ENCODE results near the gene ERGIC1.

DNA sequence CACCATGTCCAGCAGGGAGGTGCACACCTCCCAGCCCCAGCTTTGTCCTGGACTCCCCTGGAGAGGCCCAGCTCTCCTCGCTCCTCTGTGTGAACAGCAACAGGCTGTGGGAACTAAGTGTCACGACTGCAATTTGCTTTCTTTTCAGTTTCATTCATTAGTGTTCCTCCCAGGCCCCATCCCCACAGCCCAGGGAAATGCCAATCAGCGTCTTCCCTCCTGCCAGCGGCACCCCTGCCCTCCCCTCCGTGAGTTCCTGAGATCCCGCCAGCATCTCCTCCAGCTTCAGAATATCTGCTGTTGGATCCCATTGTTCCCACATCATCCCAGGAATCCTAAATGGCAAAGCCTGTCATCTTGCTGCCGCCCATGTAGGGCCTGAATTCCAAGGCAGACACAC is 112.1 kb downstream of the ERGIC1 start:
- TF ChIP-seq NFYB (CRISPR knock-in tag; IDR thresholded peaks at IDR 0.05) (no peak), ZNF891 (CRISPR knock-in tag; IDR thresholded peaks at IDR 0.05) (no peak), RBM22 (optimal IDR thresholded peaks at IDR 0.05; ENCODE audit: low read length) (no peak), PLRG1 (conservative IDR thresholded peaks at IDR 0.05) (no peak), ZNF234 (CRISPR knock-in tag; conservative IDR thresholded peaks at IDR 0.05) (no peak), TOE1 (CRISPR knock-in tag; IDR thresholded peaks at IDR 0.05) (no peak), ZNF441 (CRISPR knock-in tag; IDR thresholded peaks at IDR 0.05; ENCODE audit: borderline replicate concordance) (no peak)
- TF ChIP-seq, protein P1, sequence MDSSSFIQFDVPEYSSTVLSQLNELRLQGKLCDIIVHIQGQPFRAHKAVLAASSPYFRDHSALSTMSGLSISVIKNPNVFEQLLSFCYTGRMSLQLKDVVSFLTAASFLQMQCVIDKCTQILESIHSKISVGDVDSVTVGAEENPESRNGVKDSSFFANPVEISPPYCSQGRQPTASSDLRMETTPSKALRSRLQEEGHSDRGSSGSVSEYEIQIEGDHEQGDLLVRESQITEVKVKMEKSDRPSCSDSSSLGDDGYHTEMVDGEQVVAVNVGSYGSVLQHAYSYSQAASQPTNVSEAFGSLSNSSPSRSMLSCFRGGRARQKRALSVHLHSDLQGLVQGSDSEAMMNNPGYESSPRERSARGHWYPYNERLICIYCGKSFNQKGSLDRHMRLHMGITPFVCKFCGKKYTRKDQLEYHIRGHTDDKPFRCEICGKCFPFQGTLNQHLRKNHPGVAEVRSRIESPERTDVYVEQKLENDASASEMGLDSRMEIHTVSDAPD (CRISPR knock-in tag; IDR thresholded peaks at IDR 0.05) = no peak
- TF ChIP-seq, protein P2, sequence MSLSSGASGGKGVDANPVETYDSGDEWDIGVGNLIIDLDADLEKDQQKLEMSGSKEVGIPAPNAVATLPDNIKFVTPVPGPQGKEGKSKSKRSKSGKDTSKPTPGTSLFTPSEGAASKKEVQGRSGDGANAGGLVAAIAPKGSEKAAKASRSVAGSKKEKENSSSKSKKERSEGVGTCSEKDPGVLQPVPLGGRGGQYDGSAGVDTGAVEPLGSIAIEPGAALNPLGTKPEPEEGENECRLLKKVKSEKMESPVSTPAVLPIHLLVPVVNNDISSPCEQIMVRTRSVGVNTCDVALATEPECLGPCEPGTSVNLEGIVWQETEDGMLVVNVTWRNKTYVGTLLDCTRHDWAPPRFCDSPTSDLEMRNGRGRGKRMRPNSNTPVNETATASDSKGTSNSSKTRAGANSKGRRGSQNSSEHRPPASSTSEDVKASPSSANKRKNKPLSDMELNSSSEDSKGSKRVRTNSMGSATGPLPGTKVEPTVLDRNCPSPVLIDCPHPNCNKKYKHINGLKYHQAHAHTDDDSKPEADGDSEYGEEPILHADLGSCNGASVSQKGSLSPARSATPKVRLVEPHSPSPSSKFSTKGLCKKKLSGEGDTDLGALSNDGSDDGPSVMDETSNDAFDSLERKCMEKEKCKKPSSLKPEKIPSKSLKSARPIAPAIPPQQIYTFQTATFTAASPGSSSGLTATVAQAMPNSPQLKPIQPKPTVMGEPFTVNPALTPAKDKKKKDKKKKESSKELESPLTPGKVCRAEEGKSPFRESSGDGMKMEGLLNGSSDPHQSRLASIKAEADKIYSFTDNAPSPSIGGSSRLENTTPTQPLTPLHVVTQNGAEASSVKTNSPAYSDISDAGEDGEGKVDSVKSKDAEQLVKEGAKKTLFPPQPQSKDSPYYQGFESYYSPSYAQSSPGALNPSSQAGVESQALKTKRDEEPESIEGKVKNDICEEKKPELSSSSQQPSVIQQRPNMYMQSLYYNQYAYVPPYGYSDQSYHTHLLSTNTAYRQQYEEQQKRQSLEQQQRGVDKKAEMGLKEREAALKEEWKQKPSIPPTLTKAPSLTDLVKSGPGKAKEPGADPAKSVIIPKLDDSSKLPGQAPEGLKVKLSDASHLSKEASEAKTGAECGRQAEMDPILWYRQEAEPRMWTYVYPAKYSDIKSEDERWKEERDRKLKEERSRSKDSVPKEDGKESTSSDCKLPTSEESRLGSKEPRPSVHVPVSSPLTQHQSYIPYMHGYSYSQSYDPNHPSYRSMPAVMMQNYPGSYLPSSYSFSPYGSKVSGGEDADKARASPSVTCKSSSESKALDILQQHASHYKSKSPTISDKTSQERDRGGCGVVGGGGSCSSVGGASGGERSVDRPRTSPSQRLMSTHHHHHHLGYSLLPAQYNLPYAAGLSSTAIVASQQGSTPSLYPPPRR (CRISPR knock-in tag; IDR thresholded peaks at IDR 0.05; ENCODE audit: borderline replicate concordance) = no peak
- TF ChIP-seq, protein P3, sequence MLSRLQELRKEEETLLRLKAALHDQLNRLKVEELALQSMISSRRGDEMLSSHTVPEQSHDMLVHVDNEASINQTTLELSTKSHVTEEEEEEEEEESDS (CRISPR knock-in tag; IDR thresholded peaks at IDR 0.05; ENCODE audit: borderline replicate concordance) = no peak
- TF ChIP-seq, protein P4, sequence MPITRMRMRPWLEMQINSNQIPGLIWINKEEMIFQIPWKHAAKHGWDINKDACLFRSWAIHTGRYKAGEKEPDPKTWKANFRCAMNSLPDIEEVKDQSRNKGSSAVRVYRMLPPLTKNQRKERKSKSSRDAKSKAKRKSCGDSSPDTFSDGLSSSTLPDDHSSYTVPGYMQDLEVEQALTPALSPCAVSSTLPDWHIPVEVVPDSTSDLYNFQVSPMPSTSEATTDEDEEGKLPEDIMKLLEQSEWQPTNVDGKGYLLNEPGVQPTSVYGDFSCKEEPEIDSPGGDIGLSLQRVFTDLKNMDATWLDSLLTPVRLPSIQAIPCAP (CRISPR knock-in tag; IDR thresholded peaks at IDR 0.05; ENCODE audit: low read depth) = no peak
- TF ChIP-seq, protein P5, sequence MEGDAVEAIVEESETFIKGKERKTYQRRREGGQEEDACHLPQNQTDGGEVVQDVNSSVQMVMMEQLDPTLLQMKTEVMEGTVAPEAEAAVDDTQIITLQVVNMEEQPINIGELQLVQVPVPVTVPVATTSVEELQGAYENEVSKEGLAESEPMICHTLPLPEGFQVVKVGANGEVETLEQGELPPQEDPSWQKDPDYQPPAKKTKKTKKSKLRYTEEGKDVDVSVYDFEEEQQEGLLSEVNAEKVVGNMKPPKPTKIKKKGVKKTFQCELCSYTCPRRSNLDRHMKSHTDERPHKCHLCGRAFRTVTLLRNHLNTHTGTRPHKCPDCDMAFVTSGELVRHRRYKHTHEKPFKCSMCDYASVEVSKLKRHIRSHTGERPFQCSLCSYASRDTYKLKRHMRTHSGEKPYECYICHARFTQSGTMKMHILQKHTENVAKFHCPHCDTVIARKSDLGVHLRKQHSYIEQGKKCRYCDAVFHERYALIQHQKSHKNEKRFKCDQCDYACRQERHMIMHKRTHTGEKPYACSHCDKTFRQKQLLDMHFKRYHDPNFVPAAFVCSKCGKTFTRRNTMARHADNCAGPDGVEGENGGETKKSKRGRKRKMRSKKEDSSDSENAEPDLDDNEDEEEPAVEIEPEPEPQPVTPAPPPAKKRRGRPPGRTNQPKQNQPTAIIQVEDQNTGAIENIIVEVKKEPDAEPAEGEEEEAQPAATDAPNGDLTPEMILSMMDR (CRISPR knock-in tag; IDR thresholded peaks at IDR 0.05) = no peak
